Measurements from ENCODE around the gene PLEK.

- TF ChIP-seq GLIS3 (CRISPR knock-in tag; IDR thresholded peaks at IDR 0.05) = no peak
- TF ChIP-seq ARNTL (CRISPR knock-in tag; IDR thresholded peaks at IDR 0.05; ENCODE audit: borderline replicate concordance, low read depth) = no peak
- no peak for TF ChIP-seq POU6F1 (CRISPR knock-in tag; IDR thresholded peaks at IDR 0.05; ENCODE audit: borderline replicate concordance, low read depth)
- TF ChIP-seq ZFP3 (CRISPR knock-in tag; IDR thresholded peaks at IDR 0.05) = no peak
- no peak for TF ChIP-seq RARB (CRISPR knock-in tag; IDR thresholded peaks at IDR 0.05)
- TF ChIP-seq ZFP30 (CRISPR knock-in tag; IDR thresholded peaks at IDR 0.05) = no peak
- TF ChIP-seq ESRRG (CRISPR knock-in tag; IDR thresholded peaks at IDR 0.05) = no peak
- TF ChIP-seq BACH2 (CRISPR knock-in tag; IDR thresholded peaks at IDR 0.05; ENCODE audit: borderline replicate concordance) = no peak
- TF ChIP-seq ZC3H10 (CRISPR knock-in tag; IDR thresholded peaks at IDR 0.05) = no peak
- TF ChIP-seq CREB5 (CRISPR knock-in tag; IDR thresholded peaks at IDR 0.05; ENCODE audit: low read depth) = no peak
- TF ChIP-seq PATZ1 (CRISPR knock-in tag; IDR thresholded peaks at IDR 0.05; ENCODE audit: borderline replicate concordance) = no peak
- no peak for TF ChIP-seq TSHZ2 (CRISPR knock-in tag; IDR thresholded peaks at IDR 0.05)
These were observed 46.8 kb upstream of the PLEK start for GRCh38 chr2:68317971-68318913.

Data from SK-N-SH treated with all-trans-retinoic acid at 6 μM for 48 hours (cell line).